ENCODE results near the gene NR4A3.

DNA sequence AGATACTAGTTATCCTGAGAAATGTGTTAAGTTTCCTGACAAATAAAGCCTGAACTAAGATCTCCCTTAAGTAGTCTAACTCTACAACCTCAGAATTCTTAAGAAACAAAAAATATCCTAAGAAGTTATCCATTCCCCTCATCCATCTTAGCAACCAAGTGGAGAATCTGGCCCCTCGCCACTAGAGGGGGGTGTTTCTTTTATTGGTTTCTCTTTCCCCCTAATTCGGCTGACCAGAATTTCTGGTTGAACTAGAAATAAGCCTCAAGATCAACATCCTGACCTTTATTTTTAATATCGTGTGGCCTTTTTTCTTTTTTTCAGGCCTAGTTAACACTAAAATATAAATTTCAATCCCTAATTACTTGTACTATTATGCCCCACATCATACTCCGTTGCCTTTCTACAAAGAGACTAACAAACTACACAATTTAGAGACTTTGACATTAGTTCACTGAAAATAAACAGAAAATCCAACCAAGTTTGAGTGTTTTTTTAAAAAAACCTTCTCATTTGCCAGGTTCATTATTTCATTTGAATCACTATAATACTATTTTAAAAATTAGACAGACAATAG lies 14.3 kb upstream of the NR4A3 start:
- TF ChIP-seq, protein P1, sequence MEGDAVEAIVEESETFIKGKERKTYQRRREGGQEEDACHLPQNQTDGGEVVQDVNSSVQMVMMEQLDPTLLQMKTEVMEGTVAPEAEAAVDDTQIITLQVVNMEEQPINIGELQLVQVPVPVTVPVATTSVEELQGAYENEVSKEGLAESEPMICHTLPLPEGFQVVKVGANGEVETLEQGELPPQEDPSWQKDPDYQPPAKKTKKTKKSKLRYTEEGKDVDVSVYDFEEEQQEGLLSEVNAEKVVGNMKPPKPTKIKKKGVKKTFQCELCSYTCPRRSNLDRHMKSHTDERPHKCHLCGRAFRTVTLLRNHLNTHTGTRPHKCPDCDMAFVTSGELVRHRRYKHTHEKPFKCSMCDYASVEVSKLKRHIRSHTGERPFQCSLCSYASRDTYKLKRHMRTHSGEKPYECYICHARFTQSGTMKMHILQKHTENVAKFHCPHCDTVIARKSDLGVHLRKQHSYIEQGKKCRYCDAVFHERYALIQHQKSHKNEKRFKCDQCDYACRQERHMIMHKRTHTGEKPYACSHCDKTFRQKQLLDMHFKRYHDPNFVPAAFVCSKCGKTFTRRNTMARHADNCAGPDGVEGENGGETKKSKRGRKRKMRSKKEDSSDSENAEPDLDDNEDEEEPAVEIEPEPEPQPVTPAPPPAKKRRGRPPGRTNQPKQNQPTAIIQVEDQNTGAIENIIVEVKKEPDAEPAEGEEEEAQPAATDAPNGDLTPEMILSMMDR (IDR thresholded peaks at IDR 0.05; ENCODE audit: low read depth, low read length) = peak; percentile 82
- no peak for TF ChIP-seq EZH2phosphoT487 (IDR thresholded peaks at IDR 0.05; ENCODE audit: low read depth)

Data from OCI-LY3 (cell line).